A204.1 (cell line): Measurements from ENCODE around the gene C18orf63.
"Not testable (repeated sequence)": the region's sequence is repeated elsewhere in the genome, so short reads cannot be mapped to it uniquely, and the experiment has no call there.

ENCODE experiments used
- FAIRE-seq: peaks from 2 replicates; lab custom pipeline; 2012; peaks lifted over from hg19 to GRCh38; lab: Jason Lieb, UNC

The C18orf63 gene

DNA sequence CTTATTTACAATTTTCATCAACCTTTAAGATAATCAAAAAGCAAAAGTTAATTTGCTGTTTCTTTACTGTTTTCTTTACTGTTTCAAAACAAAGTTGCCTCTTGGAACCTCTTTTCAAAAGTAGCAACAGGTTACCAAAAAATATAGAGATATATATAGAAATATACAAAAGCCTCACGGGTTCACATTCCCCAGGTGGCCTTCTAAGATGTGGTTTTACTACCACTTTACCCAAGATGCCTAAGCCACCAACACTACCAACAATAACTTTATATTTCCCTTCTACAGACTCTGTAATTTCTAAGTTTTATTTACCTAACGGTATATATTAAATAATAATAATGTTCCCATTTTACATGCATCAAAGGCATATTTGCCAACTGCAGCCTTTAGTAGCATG, 28.8 kb upstream of the C18orf63 start:
- no peak for FAIRE-seq

DNA sequence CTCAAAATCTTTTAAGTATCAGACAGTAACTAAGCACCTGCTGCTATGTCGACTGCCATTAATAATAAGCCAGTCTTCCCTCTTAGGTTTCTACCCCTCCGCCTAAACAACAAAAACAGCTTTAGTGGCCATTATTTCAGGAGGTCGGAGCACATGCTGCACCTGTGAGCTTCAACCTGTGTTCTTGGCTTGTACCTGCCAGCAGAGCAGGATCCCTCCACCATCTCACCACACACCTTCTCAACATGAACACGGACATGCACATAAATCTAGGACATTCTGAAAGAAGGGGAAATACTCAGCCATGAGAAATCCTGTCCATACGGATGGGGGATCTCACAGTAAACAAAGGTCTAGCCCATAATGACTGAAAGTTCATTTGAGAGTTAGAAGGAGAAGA, 27.6 kb upstream of the C18orf63 start:
- no peak for FAIRE-seq

DNA sequence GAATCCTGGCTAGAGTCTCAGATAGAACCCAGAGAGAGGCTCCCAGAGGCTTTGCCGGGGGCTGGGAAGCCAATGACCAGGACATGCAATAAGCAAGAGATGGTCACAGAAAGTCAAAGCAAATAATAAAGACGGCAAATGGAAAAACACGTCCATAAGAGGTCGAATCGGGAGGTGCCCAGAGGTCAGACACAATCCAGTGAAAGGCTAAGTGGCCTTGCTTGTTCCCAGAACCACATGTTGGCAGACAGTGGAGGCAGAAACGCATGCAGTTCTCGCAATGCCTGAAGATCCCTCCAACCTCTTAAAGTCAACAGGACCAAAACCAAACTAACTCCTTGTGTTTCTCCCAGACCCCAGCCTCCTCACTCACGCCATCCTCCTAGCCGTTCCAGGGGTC, 26.9 kb upstream of the C18orf63 start:
- no peak for FAIRE-seq

DNA sequence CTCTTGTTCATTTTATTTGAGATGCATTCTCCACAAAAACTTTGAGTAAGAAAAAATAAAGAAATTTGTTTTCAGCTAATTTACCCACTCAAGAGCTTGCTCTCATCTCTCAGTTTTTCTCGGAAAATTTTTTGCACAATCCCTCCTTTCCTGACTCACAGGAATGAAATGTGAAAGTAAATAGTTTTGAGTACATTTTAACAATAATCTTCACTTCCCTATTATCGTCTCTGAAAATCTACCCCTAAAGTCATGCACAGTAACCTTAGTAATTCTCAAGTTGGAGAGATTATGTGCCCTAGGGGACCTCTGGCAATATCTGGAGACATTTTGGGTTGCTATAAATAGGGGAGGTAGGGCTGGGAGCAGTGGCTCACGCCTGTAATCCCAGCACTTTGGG, 26.5 kb upstream of the C18orf63 start:
- no peak for FAIRE-seq

DNA sequence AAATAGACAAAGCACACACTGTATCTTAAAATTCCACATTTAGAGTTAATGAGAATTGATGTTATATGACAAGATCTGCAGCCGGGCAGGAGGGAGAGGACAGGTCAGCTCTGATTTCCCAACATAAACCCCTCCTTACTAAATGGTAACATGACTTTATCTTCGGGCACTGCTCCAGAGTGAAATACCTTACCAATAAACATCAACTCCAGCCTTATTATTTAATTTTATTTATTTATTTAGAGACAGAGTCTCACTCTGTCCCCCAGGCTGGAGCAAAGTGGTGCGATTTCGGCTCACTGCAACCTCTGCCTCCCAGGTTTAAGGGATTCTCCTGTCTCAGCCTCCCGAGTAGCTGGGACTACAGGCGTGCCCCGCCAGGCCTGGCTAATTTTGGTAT, 25.6 kb upstream of the C18orf63 start:
- no peak for FAIRE-seq

DNA sequence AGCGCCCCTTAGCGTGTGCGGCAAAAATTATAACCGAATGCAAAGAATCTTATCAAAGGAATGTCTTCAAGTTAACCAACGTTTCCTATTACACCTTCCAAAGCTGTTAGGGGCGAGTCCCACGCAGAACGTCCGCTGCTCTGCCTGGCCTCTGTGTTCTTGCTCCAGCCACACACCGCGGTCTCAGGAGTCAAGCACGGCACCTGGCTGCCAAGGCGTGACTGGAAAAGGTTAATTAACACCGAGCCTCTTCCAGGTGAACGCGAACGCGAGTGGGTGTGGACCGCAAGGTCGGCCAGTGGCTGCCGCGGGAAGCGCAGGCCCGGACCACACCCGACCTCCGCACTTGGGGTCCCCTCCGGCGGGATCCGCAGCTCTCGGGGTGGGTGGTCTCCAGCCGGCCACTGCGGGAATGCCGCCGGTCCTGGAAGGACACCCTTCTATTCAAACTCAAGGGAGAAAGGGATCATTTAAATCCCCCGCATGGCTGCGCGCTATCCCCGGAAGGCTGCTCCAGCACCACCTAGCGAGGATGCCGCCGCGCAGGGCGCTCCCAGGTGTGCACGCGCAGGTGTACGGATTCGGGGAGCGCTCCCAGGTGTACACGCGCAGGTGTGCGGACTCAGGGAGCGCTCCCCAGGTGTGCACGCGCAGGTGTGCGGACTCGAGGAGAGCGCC, 24.7 kb upstream of the C18orf63 start:
- FAIRE-seq, result no peak

DNA sequence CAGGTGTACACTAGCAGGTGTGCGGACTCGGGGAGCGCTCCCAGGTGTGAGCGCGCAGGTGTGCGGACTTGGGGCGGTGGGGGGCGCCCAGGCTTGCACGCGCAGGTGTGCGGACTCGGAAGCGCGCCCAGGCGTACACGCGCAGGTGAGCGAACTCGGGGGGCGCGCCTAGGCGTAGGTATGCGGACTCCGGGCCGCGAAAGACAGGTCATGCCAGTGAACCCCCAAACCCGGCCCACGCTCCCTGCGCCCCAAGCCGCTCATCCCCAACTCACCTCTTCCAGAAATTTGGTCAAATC, 24.2 kb upstream of the C18orf63 start:
- FAIRE-seq, result no peak

DNA sequence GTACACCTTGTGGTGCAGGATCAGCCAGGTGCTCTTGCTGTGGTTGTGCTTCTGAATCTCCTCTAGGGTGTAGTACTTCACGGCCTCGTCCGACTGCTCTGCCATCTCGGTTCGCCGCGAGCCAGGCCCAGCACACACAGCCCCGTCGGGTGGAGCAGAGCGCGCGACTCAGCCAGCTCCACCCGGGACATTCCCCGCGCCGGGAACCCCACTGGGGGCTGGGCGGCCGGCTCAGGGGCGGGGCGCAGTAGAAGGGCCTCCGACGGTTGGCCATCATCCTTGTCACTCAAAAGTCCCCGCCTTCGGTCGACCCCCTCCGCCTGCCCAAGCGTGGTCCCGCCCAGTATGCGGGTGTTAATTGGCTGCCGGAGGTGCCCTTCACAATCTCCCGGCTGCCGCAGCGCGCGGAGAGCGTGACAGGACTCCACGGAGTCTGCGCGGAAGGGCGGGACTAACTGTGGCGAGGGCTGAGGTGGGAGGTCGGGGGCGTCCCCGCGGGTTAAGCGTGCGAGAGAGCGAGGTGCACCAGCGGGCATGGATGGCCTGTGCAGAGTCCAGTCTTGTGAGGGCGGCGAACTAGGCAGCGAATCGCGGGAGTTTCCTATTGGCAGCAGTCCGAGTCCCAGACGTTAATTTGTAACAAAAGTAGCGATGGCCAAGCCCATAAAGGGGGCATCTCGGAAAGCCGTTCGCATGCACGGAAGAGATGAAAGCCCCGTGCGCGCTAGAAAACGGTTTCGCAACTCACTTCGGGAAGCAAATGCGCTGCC, 23.7 kb upstream of the C18orf63 start, which contains the start of gene CYB5A:
Gene CYB5A (minus strand): TSS at position 193 of the 770 bp plus-strand sequence. CDS start 88 bp downstream, at position 105.
- FAIRE-seq, result no peak

DNA sequence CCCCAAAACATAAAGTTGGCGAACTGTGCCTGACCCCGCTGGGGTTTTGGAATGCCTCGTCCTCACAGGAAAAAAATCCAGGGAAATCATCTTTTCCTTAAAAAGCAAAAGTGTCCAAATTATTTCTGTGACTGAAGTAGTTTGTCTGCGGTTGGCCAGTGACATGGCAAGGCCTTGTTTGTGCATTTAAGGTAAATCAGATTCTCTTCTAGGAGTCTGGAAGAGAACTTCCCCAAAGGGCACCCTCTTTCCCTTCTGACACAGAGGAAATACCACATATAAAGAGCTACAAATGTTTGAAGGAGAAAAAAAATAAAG, 23.1 kb upstream of the C18orf63 start:
- FAIRE-seq, result no peak

DNA sequence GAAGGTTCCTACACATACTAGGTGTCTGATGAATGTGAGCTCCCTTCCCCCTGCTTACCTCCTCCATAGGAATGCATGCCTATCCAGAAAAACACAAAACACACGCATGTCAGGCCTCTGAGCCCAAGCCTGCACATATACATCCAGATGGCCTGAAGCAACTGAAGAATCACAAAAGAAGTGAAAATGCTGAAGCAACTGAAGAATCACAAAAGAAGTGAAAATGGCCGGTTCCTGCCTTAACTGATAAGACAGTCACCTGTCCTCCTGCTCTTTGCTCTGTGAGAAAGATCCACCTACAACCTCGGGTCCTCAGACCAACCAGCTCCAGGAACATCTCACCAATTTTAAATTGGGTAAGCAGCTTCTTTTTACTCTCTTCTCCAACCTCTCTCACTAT, 22.7 kb upstream of the C18orf63 start:
- not testable (repeated sequence) for FAIRE-seq

DNA sequence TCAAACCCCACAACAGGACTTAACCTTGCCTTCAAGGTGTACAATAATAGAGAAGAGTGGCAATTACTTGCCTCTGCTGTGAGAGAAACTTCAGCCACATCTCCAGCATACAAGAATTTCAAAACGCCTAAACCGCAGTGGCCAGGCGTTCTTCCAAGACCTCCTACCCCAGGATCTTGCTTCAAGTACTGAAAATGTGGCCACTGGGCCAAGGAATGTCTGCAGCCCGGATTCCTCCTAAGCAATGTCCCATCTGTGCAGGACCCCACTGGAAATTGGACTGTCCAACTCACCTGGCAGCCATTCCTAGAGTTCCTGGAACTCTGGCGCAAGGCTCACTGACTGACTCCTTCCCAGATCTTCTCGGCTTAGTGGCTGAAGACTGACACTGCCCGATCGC, 21.1 kb upstream of the C18orf63 start:
- no peak for FAIRE-seq

DNA sequence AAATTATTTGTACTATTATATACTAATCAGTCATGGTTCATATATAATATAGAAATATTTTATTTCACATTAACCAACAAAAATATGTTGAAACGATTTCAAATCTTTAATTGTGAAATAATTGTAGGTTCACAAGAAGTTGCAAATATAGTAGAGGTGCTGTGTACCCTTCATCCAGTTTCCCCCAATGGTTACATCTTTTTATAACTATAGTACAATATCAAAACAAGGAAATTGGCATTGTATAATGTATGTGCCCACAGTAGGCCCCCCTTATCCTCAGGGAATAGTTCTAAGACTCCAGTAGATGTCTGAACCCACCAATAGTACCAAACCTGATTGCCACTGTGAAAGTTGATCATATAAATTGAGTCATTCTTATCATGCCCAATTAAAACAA, 16.5 kb upstream of the C18orf63 start:
- FAIRE-seq, result no peak

DNA sequence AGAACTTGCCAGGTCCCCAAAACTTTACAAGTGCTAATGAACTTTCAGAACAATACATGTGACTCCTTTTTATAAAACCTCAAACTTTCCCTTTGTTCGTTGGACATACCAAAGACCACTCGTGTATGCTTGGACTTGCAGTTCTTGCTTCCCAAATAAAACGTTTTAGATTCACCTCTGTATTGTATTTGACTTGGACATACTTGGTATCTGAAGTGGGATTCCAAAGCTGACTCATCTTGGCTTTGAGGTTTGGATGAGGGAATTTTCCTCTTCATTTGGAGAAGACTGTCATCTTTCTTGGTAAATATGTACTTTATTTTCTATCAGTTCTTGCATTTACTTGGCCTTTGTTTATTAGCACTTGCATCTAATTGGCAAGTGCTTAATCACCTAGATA, 15.9 kb upstream of the C18orf63 start:
- no peak for FAIRE-seq

DNA sequence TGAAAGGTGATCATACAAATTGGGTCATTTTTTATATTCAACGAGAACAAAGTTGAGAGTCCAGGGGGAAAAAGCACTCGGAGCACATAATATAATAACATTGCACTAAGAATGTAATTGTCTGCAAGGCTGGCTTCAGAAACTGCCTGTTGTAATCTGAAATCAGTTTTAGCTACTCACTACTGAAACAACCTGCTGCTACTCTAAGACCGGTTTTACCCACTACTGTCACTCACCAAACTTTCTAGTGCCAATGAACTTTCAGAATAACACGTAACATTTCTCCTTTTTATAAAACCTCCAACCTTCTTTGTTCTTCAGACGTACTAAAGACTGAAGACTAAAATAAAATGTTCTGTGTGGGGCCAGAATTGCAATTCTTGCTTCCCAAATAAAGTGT, 12.3 kb upstream of the C18orf63 start:
- FAIRE-seq, result no peak

DNA sequence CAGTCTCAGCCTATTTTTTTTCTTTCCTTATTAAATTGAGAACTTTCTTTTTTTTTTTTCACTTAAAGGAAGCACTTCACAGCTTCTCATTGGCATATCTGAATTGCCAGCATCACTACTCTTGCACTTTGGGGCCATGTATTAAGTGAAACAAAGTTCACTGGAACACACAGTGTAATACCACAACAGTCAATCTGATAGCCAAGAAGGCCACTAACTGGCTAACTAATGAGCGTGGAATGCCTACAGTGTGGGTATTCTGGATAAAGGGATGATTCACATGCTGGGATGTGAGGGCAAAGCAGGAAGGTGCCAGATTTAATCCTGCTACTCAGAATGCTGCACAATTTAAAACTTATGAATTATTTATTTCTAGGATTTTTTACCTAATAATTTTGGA, 11.7 kb upstream of the C18orf63 start:
- no peak for FAIRE-seq

DNA sequence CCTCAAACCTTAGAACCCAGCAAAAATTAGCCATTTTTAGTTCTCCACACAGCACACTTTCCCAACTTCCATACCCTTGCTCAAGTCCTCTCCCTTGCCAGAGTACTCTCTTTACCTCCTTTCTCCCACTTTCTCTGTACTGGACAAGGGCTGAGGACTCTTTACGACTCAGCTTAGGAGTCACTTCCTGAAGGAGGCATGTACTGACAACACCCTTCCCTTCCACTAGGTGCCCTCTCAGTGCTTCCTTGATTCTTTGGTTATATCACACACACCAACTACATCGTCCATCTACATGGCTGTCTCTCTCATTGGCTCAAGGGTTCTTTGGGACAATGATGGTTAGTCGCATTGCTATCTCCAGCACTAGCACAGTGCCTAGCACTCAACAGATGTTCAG, 5.2 kb upstream of the C18orf63 start:
- FAIRE-seq, result no peak

DNA sequence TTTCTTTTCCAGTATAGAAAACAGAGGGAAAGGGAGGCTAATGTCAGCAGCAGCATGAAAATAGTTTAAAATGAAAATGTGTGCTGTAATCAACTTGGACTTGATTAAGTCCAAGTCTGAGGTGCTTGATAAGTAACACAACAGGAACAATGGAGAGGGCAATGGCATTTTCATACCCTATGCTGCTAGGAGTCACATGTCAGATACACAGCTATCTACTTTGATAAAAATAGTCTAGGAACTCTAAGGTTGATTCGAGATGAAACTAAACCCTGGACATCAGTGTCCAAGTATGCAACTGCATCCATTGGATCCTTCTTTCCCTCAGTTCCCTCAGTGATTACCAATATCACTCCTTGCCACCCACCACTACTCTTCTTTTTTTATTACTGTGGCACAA, 4.6 kb upstream of the C18orf63 start:
- no peak for FAIRE-seq

DNA sequence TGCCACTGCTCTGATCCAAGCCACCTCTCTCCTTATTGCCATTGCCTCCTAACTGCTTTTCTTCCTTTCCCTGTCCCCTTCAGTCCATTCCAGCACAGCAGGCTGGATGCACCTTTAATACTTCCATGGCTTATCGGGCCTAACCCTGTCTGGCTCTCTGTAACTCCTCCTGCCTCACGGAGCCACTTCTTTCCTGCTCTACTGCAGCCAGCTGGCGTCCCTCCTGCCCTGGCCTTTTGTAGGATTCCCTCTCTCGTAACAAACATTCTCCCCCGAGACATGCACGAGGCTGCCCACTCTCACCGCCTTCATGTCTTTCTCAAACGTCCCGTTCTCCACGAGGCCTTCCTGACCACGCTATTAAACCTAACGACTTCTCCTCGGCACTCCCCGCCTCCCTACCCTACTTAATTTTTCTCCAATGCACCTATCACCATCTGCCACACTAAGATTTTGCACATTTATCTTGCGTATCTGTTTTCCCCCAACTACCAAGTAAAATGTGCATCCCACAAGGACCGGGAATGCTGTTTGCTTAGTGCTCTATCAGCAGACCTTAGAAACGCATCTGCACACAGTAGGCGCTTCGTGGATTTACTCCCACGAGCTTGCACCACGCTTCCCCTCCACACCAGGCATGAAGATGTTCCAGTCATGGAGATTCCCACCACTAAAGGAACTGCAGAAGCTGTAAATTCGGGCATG, 728 bp upstream of the C18orf63 start:
- no peak for FAIRE-seq

DNA sequence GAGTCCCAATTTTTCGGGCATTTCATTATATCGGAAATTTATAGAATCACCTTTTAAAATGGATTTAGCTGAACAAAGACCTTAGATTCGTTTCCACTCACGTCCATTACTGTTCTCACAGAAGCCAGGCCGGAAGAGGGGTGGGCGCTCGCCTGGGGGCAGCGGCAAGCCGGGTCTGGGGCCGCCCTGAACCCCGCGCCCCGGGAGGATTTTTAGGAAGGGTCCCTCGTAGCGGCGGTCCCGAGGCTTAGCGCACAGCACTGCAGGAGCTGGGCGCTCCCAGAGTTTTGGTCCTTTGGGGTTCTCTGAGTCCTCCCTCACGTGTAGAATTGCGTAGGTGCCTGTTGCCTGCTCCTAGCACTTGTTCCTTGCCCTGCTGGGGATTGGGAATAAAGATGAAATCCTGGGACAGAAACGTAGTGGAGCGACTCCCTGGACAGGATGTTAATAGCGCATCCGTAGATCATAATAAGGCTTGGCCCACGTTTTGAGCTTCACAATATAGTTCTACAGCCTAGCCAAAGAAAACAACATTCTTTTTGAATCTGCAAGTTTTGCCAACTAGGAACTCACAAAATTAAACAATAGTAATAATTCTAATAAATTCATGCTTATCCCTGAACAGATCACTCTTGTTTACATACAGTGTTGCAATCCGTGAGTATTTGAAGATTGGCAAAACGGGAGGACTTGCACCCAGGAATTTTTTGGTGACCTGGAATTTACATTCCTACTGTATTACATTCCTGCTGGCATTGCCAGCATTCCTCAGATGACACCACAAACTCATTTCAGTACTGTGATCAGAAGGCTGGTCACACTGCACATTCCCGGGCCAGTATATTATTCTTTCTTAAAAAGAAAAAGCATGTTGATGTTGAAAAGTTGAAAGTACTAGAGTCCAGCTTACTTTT, 875 bp downstream of the C18orf63 start:
- no peak for FAIRE-seq

DNA sequence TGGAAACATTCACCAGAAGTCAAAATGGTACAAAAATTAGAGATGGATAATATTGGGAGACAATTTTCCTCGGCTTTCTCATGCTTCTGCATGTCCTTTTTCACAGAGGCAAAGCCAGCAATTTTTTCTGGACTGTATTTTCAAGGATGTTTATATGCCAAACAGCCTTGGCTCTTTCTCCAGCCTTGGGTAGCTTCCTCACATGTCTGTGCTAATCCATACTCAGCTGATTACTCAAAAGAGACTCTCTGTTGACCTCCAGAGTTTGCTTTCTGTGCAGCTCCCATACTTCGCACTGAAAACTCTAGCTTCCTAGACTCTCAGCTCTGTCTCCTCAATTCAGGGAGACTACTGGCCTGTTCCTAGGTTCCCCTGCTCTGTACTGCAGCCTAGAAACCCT, 10.6 kb downstream of the C18orf63 start:
- no peak for FAIRE-seq

DNA sequence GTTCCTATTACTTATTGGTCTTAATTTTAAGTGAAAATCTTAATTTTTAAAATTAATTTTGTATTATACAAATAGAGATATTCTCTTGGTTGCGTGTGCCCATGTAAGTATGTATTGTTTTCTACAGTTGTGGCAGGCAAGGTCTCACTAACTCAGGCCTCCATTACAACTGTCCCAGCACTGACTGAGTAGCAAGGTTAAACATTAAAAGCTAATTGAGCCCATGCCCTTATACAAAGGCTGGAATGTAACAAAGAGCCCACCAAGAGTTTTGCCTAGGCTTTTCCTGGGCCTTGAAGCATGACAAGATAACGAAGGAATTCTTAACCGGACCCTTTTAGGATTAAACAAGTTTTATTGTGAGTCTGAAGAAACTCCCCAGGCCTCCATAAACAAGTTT, 11.2 kb downstream of the C18orf63 start:
- not testable (repeated sequence) for FAIRE-seq

DNA sequence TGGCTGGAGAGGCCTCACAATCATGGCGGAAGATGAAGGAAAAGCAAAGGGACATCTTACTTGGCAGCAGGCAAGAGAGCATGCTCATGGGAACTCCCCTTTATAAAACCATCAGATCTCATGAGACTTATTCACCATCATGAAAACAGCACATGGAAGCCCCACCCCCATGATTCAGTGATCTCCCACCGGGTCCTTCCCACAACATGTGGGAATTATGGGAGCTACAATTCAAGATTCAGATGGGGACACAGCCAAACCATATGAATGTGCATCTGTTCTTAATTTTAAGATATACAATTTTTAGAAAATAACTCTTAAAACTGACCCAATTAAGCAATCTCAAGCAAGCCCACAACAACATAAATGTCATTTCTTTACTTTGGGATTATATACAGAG, 12.6 kb downstream of the C18orf63 start:
- FAIRE-seq, result no peak
